Stimulated activated CD8-positive, alpha-beta memory T cell treated with anti-CD3 and anti-CD28 coated beads, Interleukin-15, amount 100 ng/mL, for 1 hour (primary cell): Measurements from ENCODE around the gene B3GALT2.
"Not testable (repeated sequence)": the region's sequence is repeated elsewhere in the genome, so short reads cannot be mapped to it uniquely, and the experiment has no call there.

ENCODE experiments used
- DNase-seq: peaks from one replicate; pipeline ENCODE4 v3.0.0-alpha.2; 2020; ENCODE audit warnings: low read depth

Gene B3GALT2, protein sequence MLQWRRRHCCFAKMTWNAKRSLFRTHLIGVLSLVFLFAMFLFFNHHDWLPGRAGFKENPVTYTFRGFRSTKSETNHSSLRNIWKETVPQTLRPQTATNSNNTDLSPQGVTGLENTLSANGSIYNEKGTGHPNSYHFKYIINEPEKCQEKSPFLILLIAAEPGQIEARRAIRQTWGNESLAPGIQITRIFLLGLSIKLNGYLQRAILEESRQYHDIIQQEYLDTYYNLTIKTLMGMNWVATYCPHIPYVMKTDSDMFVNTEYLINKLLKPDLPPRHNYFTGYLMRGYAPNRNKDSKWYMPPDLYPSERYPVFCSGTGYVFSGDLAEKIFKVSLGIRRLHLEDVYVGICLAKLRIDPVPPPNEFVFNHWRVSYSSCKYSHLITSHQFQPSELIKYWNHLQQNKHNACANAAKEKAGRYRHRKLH

DNA sequence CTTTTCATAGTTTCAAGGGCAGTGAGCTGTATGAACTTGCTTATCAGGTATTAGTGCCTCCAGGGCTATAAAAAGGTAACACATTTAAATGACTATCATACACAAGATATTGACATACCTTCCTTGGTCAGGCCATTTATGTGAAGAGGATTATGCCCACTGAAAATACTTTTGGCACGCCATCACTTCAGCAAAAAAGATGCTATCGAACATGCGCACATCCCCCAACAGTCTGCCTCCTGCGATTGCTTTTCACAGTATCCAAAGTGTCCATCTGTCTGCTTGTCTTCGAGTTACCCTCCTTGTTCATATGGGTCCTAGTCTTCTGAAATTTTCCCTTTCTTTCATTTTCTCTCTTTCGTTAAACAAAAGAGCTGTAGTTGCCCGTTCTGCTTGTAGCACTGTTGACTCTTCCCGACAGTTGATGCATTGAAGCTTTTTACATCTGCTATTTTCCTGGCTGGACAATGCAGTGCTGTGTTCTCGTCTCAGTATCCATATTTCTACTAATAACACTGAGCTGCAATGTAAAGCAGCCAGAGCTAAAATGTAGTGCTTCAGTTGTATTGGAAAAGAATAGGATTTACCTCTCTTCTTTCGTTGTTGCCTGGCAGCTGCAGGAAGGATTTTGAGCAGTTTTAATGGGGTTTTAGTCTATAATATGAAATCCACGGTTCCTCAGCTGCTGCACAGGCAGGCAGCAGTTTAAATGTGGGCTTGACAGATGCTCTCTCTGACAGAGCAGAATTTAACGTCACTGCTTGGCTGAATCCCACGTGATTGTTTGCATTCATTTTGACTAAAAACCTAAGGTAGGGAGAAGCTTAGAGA lies at the start of gene B3GALT2:
TSS of gene B3GALT2 (minus strand) at position 713 of the 831 bp plus-strand sequence. CDS start 5,051 bp downstream, outside the sequence.
- no peak for DNase-seq

DNA sequence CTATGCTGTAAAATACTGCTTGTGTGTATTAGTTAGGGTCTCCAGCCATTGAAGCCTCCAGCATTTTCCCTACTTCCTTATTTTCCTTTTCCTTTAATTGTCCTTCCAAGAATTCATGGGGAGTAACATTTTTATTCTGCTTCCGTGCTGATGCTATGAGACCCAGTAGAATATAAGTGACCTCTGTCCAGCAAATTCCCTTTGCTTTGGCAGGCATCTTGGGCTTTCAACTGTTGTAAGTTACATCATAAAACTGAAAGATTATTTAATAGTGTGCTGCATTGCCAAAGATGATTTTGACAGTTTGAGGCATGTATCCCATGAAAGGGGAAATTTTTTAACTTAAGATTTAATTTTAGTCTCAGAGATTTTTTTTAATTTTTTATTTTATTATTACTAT lies 48.1 kb upstream of the B3GALT2 start:
- no peak for DNase-seq

DNA sequence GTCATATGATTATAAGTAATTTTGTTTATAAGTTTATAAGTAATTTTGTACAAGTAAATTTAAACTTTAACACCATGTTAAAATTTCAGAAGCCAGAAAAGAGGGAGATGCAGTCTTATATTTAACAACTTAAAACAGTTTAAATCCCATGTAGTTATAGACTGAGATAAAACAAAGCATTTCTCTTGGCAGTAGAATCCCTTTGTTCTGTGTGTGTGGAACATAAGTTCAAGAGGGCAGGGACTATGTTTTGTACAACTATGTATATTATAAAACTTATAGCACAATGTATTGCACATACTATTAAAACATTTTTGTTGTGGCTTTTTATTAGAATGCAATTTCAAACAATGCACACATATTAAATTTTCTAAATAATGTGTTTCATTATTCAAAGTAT lies 44.7 kb upstream of the B3GALT2 start:
- DNase-seq, result not testable (repeated sequence)

DNA sequence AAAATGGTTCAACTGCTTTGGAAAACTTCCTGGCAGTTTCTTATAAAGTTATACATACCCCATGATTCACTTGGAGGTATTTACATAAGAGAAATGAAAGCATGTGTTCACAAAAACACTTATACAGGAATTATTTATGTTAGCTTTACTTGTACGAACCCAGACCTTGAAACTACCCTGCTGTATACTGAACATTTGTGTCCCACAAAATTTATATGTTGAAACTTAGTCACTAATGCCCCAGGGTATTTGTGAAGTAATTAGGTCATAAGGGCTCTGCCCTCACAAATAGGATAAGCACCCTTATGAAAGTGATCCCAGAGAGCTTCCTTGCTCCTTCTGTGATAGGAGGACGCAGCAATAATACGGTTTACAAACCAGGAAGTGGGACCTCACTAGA lies 42.7 kb upstream of the B3GALT2 start:
- DNase-seq, result no peak

DNA sequence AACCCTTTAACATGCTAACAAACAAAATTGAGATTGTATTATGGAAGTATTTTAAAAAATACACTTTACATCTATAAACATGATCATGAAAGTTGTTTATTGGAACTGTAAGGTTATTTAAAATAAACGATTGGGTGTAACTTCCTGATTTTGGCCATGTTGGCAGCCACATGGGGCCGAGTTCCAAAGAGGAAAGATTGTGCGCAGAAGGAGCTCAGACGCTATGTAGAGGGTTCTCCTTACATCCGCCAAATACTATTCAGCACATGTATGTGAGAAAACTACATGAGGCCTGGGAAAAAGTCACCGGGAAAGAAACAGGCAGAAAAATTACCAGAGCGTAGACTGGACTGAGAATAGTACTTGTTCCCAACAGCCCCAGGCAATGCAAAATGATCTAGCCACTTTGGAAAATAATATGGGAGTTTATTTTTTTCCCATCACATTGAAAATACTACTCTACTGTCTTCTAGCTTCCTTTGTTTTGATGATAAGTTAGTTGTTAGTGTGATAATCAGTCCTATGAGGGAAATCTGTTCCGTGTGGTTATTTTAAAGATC lies 35.7 kb upstream of the B3GALT2 start:
- no peak for DNase-seq

DNA sequence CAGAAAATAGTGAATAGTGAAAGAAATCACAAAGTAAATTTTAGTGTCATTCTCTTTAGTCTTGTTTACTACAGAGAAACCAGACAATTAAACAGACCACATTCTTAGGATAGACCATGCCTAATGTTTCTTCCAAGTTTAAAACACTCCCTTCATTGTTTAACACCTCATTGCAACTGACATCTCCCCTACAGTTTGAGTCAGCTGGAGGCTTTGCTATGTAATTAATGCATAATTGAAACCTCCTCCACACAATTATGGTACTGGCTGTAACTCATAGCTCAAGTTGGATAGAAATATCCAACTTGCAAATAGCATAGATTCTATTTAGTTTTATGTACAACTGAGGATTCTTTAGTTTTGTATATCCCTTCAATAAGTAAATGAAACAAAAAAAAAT lies 35.2 kb upstream of the B3GALT2 start:
- no peak for DNase-seq

DNA sequence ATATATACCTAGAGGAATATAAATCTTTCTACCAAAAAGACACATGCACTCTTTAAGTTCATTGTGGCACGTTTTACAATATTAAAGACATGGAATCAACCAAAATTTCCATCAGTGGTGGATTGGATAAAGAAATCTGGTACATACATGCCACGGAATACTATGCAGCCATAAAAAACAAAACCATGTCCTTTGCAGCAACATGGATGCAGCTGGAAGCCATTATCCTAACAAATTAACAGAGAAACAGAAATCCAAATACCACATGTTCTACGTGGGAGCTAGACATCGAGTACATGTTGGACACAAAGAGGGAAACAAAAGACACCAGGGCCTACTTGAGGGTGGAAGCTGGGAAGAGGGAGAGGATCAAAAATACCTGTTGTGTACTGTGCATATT lies 33.0 kb upstream of the B3GALT2 start:
- DNase-seq, result no peak

DNA sequence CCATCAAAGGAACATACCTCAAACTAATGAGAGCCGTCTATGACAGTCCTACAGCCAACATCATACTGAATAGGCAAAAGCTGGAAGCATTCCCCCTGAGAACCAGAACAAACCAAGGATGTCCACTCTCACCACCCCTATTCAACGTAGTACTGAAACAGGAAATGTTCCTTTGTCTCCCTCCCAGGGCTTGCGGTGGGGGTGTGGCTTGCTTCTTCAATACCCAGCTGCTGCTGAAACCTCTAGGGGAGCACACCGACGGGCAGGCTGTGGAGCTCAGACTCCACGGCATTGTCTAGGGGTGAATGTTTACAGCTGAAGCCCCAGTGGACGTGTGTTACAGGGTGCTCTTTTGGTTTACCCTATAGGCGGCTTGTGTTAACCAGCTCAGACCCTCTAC lies 30.5 kb upstream of the B3GALT2 start:
- DNase-seq, result no peak

DNA sequence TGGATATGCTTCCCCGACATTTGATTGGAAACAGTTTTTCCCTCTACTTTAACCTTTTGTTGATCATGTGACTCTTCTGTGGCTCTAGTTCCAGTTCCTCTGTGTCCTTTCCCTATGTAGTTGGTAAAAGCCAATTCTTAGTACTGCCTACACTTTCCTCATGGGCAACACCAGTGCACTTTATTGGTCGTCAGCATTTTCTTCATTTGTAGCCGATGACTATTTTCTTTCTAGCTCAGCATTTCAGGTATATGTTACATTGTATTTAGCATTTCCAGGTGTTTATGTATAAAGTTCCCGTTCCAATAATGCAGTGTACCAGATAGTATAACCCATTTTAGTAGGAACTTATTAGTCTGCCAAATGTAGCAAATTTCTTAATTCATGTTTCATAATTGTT lies 27.6 kb upstream of the B3GALT2 start:
- DNase-seq, result no peak

DNA sequence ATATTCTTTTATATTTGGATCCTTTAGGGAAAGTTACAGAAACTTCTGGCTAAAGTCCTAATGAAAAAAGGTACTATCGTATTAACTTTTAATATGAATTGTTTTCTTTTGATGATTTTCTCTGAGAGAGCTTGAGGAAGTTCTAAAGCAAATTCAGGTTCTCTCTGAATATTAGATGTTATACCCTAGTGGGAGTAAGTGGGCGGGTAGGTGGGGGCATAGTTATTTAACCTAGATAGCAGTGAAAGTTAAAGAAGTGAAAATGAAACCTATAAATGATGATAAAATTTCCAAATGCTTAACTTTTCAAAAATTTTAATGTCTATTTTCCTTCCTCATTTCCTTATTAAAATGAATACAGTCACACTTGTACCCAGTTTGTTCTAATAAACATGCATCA lies 26.2 kb upstream of the B3GALT2 start:
- DNase-seq, result no peak

DNA sequence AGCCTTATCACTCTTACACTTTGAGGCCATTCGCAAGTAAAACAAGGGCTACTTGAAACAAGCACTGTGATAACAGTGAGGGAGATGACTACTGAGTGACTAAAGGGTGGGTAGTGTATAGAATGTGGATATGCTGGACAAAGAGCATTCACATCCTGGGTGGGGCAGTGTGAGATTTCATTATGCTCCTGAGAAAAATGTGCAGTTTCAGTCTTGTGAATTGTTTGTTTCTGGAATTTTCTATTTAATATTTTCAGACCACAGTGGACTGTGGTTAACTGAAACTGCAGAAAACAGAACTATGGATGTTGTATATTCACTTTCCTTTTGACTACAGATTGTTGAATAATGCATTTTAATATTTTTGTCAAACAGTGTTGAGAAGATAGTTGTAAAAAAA lies 25.1 kb upstream of the B3GALT2 start:
- no peak for DNase-seq

DNA sequence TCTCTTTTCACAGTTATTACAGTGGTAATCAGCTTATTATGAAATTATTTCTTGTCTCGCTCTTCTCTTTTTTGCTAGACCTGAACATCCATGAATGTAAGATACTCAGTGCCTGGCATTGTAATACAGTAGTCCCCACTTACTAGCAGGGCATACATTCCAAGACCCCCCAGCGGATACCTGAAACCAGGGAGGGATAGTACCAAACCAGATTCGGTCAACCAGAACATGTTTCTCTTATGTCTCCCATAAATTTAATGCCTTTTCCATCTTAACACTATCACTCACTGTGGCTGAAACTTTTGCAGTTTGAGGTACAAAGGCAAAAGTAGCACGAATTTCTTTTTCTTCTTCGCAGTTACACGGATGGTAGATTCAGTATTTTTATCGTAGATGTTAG lies 24.6 kb upstream of the B3GALT2 start:
- DNase-seq, result no peak

DNA sequence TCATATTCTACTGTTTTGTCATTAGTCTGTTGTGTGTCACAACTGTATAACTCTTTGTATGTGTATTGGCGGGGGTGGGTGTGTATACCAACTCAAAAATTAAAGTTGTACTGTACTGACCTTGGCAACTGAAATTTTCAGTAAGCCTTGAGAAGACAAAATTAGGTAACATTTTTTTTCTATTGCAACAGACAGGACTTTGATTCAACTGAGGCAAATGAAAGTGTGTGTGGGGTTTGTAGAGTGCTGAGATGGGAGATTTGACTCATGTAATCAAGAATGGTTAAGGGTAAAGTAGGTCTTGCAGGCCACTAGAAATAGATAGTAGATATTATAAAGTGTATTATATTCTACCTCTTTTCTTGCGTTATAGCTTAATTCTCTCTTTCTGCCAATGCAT lies 14.6 kb upstream of the B3GALT2 start:
- DNase-seq, result no peak

DNA sequence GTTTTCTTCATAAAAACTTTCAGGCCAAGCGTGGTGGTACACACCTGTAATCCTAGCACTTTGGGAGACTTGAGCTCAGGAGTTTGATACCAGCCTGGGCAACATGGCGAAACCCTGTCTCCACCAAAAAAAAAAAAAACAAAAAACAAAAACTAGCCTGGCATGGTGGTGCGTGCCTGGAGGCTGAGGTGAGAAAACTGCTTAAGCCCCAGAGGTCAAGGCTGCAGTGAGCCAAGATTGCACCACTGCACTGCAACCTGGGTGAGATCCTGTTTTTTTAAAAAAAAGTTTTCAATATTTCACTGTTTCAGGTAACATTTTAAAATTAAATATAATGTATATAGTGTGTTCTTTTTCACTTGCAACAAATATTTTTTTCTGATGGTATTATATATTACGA lies 13.5 kb upstream of the B3GALT2 start:
- DNase-seq, result no peak

DNA sequence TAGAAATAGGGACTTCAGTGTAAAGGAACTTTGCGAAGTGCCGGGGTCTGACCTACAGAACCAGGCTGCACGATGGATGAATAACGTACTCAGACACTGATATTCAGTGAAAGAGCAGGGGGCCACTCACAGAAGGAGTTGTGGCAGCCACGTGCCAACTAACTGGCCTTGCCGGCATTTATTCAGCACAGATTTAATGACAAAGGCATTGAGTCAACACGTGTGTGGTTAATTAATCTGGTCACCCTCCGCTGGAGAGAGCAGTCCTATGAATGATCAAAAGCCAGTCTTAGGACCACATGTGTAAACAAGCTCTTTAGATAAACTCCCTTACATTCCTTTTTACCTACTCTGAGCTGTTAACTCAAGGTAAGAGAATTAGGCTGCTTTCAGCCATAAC lies 6.2 kb upstream of the B3GALT2 start:
- no peak for DNase-seq

DNA sequence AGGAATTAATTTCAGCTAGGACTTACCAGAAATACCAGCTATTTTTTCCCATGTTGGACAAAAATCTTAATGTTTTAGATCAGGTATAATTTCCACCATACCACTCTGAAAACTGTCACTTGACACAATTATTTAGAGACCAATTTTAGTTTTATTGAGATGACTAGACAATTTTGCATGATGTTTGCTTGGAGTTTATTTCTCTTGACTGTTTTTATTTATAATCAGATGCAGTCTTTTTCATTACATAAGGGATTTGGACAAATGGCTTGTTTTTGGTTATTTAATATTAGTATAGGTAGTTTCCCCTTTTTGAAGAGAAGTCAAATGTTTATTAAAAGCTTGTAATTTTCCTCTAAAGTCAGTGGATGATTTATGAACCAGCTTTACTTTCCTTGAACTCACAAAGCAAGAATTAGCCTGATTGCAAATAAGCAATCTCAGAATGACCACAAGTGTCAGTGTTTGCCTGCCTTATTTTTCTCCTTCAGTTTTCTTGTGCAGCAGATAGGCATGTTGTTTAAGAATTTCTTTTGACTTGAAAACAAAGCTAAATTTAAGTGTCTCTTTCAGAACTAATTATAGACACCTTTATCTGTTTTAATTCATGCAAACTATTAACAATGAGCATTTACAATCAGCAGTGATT lies 3.8 kb upstream of the B3GALT2 start:
- no peak for DNase-seq

DNA sequence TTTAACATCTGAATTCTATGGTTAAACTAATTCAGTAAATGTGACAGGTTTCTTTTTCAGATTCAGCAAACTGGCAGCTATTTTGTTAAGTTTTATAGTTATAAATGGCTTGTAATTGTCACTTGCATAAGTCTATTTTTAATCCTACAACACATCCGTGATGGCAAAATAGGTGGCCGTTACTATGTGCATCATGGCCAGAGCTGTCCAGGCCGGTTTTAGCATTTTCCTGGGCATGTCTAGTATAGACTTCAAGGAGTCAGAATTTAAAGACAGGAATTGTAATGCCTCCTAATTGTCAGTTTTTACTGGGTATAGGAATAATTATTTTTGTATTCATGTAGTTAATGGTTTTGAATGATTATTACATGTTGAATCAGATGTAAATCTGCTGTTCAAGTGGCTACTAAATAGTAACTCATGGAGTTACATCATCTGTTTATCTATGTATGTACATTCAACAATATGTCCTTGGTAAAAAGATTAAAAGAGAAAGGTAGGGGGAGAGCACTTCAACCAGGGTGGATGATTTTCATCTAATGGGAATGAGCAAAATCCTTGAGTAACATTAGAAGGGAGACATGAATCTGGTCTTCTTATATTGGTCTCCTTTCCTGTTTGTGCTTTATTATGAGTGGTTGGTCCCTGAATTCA lies 3.2 kb upstream of the B3GALT2 start:
- no peak for DNase-seq

DNA sequence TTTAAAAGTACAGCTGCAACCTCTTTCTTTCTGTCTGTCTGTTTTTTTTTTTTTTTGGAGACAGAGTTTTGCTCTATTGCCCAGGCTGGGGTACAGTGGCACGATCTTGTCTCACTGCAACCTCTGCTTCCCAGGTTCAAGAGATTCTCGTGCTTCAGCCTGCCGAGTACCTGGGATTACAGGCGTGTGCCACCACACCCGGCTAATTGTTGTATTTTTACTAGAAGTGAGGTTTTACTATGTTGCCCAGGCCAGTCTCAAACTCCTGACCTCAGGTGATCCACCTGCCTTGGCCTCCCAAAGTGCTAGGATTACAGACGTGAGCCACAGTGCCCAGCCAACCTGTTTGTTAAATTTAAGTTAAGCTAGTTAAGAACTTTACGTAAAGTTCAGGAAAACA lies 2.5 kb upstream of the B3GALT2 start:
- DNase-seq, result not testable (repeated sequence)

DNA sequence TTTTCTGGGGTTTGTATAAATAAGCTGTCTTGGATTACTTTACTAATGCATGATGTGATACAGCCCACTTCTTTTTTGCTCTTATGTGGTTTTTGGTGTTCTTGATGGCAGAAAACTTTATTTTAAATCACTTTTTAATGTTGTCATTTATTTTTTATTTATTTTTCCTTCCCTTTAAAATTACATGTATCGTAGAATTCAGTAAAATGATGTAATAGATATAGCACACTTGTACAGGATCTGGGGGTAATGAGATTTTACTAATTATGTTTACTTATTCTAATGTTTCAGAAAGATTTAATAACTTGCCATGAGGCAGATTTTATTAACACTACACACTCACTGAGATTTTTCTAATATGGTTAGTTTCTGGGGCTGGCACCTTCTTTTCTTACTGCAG lies 701 bp upstream of the B3GALT2 start:
- no peak for DNase-seq

DNA sequence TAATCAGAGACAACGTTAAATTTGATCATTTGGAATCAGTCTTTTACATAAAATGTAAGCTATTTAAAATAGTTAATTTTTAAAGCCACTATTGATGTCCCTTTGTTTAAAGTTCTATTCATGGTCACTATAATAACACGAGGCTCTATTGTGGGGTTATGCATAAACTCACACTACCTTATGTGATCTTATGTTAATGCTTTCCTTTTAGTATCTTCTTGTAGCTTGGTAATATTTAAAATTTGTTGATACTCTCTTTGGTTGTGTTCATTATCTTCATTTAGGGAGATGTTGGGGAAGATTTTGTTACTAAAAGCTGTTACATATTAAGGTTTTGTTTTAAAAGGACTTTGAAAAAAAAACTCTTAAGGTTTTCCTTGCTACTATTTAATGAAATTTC lies 1.2 kb downstream of the B3GALT2 start:
- no peak for DNase-seq

DNA sequence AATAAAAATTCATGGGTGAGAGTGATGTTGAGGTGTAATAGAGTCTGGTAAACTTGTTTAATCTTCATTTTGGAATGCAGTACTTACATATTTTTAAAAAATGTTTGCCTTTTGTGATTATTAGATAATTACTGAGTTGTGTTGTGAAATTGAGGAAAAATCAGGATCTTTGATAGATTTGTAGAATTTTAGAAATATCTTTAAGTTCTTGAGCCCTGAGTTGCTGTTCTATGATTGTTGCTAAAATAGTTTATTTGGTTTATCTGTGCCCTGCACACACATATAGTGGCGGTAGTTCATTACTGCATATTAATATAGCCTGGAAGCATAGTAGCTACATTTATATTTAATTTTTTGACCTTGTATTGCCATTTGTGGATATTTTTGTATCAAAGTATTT lies 1.6 kb downstream of the B3GALT2 start:
- no peak for DNase-seq

DNA sequence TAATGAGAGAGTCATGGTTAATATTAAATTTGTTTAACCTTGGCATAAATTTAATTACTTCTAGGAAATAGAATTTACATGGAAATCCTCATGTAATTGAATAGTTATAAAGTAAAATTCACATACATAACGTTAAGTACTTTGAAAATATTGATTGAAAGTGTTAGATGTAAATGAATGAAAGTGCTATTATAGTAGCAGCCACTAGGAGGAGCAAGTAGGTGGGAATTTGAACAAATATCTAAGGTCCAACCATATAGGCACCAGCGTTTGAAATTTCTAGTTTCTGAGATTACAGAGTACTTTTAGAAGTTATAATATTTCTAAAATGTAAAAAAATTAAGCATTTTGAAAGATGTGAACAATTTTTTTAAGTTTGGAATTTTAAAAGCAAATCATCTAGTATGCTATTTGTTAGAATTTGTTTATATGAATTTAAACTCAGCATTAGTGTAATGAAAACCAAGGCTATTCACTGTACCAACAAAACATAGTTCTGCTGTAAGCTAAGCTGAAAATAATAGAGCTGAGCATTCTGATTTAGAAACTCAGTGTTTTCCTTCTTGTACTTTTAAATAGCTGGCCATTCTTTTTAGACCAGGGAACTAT lies 3.3 kb downstream of the B3GALT2 start:
- DNase-seq, result no peak
